CD14-positive monocyte (primary cell): ENCODE data around the gene TMCO4. TPM values are rescaled to one million over a fixed set of nuclear protein-coding genes. Genes with fewer than 3 reads are reported as not detected.
A peak's percentile ranks its signal among the peaks of the same experiment; 100 is the strongest.

Experiments
- DNase-seq, 3 donors: peaks; one replicate each; pipeline ENCODE4 v3.0.0-alpha.2; 2011 to 2022
- H2AFZ ChIP-seq: 2 replicates; pipeline ENCODE4 v1.6.0; 2012; ENCODE audit warnings: mild to moderate bottlenecking, low read depth, low read length, inconsistent platforms; ENCODE audit not compliant: insufficient read depth, poor library complexity, severe bottlenecking
- H3K27ac ChIP-seq, 2 donors: 1 replicate in 1 of 2; 2 replicates in 1 of 2; pipeline ENCODE4 v1.5.1; 2012 to 2013; ENCODE audit warnings: low read length in 2 of 2, control low read depth in 1 of 2, inconsistent platforms in 1 of 2, low read depth in 1 of 2, mild to moderate bottlenecking in 1 of 2
- H3K27me3 ChIP-seq, 2 donors: one replicate each; pipeline versions ENCODE4 v1.6.0 to v1.6.1; 2011 to 2013; ENCODE audit warnings: low read length in 2 of 2; ENCODE audit not compliant: control insufficient read depth in 2 of 2, insufficient read depth in 2 of 2
- H3K36me3 ChIP-seq, 2 donors: replicated peaks in 1 of 2; 1 replicate in 1 of 2; 2 replicates in 1 of 2; pipeline versions ENCODE4 v1.5.1 to v1.6.1; 2012 to 2013; ENCODE audit warnings: low read length in 2 of 2, control low read depth in 1 of 2, inconsistent platforms in 1 of 2, mild to moderate bottlenecking in 1 of 2; ENCODE audit not compliant: insufficient read depth in 2 of 2, control insufficient read depth in 1 of 2
- H3K4me1 ChIP-seq, 2 donors: 1 replicate in 1 of 2; 2 replicates in 1 of 2; pipeline versions ENCODE4 v1.5.1 to v1.6.1; 2012 to 2013; ENCODE audit warnings: low read length in 2 of 2, control low read depth in 1 of 2, inconsistent platforms in 1 of 2, mild to moderate bottlenecking in 1 of 2, moderate library complexity in 1 of 2; ENCODE audit not compliant: insufficient read depth in 2 of 2, control insufficient read depth in 1 of 2
- H3K4me2 ChIP-seq: replicated peaks from 2 replicates; pipeline ENCODE3; 2012; ENCODE audit warnings: low read length, moderate library complexity, mild to moderate bottlenecking; ENCODE audit not compliant: poor library complexity, severe bottlenecking; ENCODE audit errors: extremely low read depth
- H3K4me3 ChIP-seq, 3 experiments: fragments of 200-600 bp in 1 of 3; sonication (generic) in 1 of 3; replicated peaks in 1 of 3; 1 replicate in 2 of 3; 2 replicates in 1 of 3; pipeline ENCODE4 v1.5.1; 2011 to 2013; ENCODE audit warnings: low read length in 3 of 3, mild to moderate bottlenecking in 3 of 3, control low read depth in 2 of 3, low read depth in 2 of 3, inconsistent platforms in 1 of 3, moderate library complexity in 1 of 3
- H3K79me2 ChIP-seq: 2 replicates; pipeline ENCODE4 v1.6.0; 2012; ENCODE audit warnings: mild to moderate bottlenecking, control low read depth, inconsistent platforms, low read length, moderate library complexity; ENCODE audit not compliant: insufficient read depth
- H3K9ac ChIP-seq: 2 replicates; pipeline ENCODE4 v1.6.0; 2017; ENCODE audit warnings: low read length, mild to moderate bottlenecking; ENCODE audit not compliant: insufficient read depth, poor library complexity, severe bottlenecking
- H3K9me3 ChIP-seq, 2 donors: replicated peaks in 1 of 2; 1 replicate in 1 of 2; 2 replicates in 1 of 2; pipeline versions ENCODE4 v1.5.1 to v1.6.1; 2012 to 2013; ENCODE audit warnings: low read length in 2 of 2, control low read depth in 1 of 2; ENCODE audit not compliant: control insufficient read depth in 1 of 2, insufficient read depth in 1 of 2
- H4K20me1 ChIP-seq: 2 replicates; pipeline ENCODE4 v1.6.0; 2012; ENCODE audit warnings: mild to moderate bottlenecking, low read length, control low read depth, moderate library complexity; ENCODE audit not compliant: insufficient read depth
- H3K27ac Mint-ChIP-seq, 7 donors: one replicate each; pipeline ENCODE4 v1.8.0; 2020; ENCODE audit warnings: mild to moderate bottlenecking in 7 of 7, mixed read lengths in 7 of 7, moderate library complexity in 6 of 7, inconsistent platforms in 2 of 7
- H3K27me3 Mint-ChIP-seq, 3 donors: one replicate each; pipeline ENCODE4 v1.8.0; 2021 to 2022; ENCODE audit warnings: low read depth in 3 of 3, mild to moderate bottlenecking in 3 of 3, mixed read lengths in 3 of 3, moderate library complexity in 3 of 3, inconsistent platforms in 1 of 3
- H3K36me3 Mint-ChIP-seq, 2 donors: one replicate each; pipeline ENCODE4 v1.8.0; 2020; ENCODE audit warnings: mixed read lengths in 2 of 2, inconsistent platforms in 1 of 2, mild to moderate bottlenecking in 1 of 2
- H3K4me1 Mint-ChIP-seq: one replicate; pipeline ENCODE4 v1.8.0; 2020; ENCODE audit warnings: mild to moderate bottlenecking, mixed read lengths
- H3K4me3 Mint-ChIP-seq, 2 donors: one replicate each; pipeline ENCODE4 v1.8.0; 2020; ENCODE audit warnings: mild to moderate bottlenecking in 2 of 2, mixed read lengths in 2 of 2, moderate library complexity in 1 of 2
- H3K9me3 Mint-ChIP-seq, 7 donors: one replicate each; pipeline ENCODE4 v1.8.0; 2020 to 2022; ENCODE audit warnings: mixed read lengths in 7 of 7, mild to moderate bottlenecking in 6 of 7, moderate library complexity in 6 of 7, inconsistent platforms in 2 of 7
- CTCF ChIP-seq: fragments of 200-600 bp; IDR thresholded peaks from one replicate; pipeline ENCODE4 v1.8.0; 2022; ENCODE audit warnings: antibody characterized with exemption, mild to moderate bottlenecking
- WGBS: methylation state at CpG from one replicate; pipeline ENCODE4 v1.1.5; 2013; ENCODE audit warnings: missing lambda C conversion rate; ENCODE audit not compliant: insufficient coverage; 5-methylcytosine and 5-hydroxymethylcytosine counted together
- intact Hi-C, 2 donors: fragments of 100-400 bp; cut with micrococcal nuclease; formaldehyde crosslinking; loops; one replicate each; pipeline versions ENCODE4 v1.15.0 to v1.15.1; 2023
- polyA plus RNA-seq, 3 donors: library from polyadenylated mRNA; depleted of rRNA in 1 of 3; unstranded in 2 of 3; stranded (reverse) in 1 of 3; fragments of 300-500 nt in 2 of 3; fragments of >200 nt in 1 of 3; fragmentation: Illumina TruSeq in 2 of 3; gene quantifications; 1 replicate in 2 of 3; 2 replicates in 1 of 3; pipeline ENCODE4 v1.2.3, GENCODE V29; 2012 to 2021

Gene TMCO4
- polyA plus RNA-seq, 3 donors = 6.9 to 10.1 (median 7.9) TPM

- peak in 1 of 3 donors; percentile 6 for DNase-seq
- H3K79me2 ChIP-seq = no peaks in the 10 kb centered on the region
- no peaks in the 10 kb centered on the region for H3K9me3 Mint-ChIP-seq
- no peaks in the 10 kb centered on the region for H3K4me1 Mint-ChIP-seq
- intact Hi-C loops = no loop called here
- H2AFZ ChIP-seq = no peak overlapping the region
- H3K27ac Mint-ChIP-seq = no peak overlapping the region
- H3K27me3 ChIP-seq = no peaks in the 10 kb centered on the region
- no peak overlapping the region for H3K27ac ChIP-seq
- no peak overlapping the region for H3K4me3 ChIP-seq
- no peaks in the 10 kb centered on the region for H3K9me3 ChIP-seq
- H3K4me2 ChIP-seq = no peak overlapping the region
- no peaks in the 10 kb centered on the region for H4K20me1 ChIP-seq
- peaks cover 0 to 20% of the 10 kb centered on the region in 2 donors for H3K36me3 ChIP-seq
- 93% methylated on average over 5 of the region's 11 CpGs for WGBS
- H3K4me1 ChIP-seq = no peaks in the 10 kb centered on the region
- peaks cover 24 to 28% of the 10 kb centered on the region in 2 donors for H3K36me3 Mint-ChIP-seq
- peak; percentile 72 for TF ChIP-seq CTCF
- H3K9ac ChIP-seq = no peak overlapping the region
- no peak overlapping the region for H3K4me3 Mint-ChIP-seq
- no peaks in the 10 kb centered on the region for H3K27me3 Mint-ChIP-seq
Observed at GRCh38 chr1:19762175-19762779, 37.4 kb downstream of the TMCO4 start.

- Mint-ChIP-seq H3K27ac (no peak overlapping the region), H3K4me3 (no peak overlapping the region), H3K9me3 (peaks cover 0 to 2% (median 0%) of the 10 kb centered on the region in 7 donors), H3K4me1 (no peaks in the 10 kb centered on the region), H3K27me3 (no peaks in the 10 kb centered on the region), H3K36me3 (peaks cover 19 to 32% of the 10 kb centered on the region in 2 donors)
- no peak for TF ChIP-seq CTCF
- Histone ChIP-seq H3K79me2 (no peaks in the 10 kb centered on the region), H3K27me3 (no peaks in the 10 kb centered on the region), H4K20me1 (no peaks in the 10 kb centered on the region), H3K4me1 (no peaks in the 10 kb centered on the region), H3K9me3 (no peaks in the 10 kb centered on the region), H3K27ac (no peak overlapping the region), H2AFZ (no peak overlapping the region), H3K9ac (no peak overlapping the region), H3K4me2 (no peak overlapping the region), H3K4me3 (no peak overlapping the region), H3K36me3 (peaks cover 2 to 10% of the 10 kb centered on the region in 2 donors)
- DNase-seq = no peak
- intact Hi-C loops = no loop called here
- whole genome bisulfite sequencing = 86% methylated on average over 1 of the region's 1 CpG
Observed at GRCh38 chr1:19759740-19760089, 40.0 kb downstream of the TMCO4 start.
